ENCODE measurements around the gene CAMLG. TPM values are rescaled to one million over a fixed set of nuclear protein-coding genes. Genes with fewer than 3 reads are reported as not detected.

Gene CAMLG
- total RNA-seq, 6 donors from 2014 or later = 12.4 to 38.2 (median 20.5) TPM

- Histone ChIP-seq H3K4me1 (no peaks in the 10 kb centered on the region), H3K4me3 (no peak overlapping the region), H3K36me3 (peaks cover 25 to 96% (median 87%) of the 10 kb centered on the region in 4 donors), H3K27ac (no peak overlapping the region), H3K27me3 (no peaks in the 10 kb centered on the region), H3K9me3 (no peaks in the 10 kb centered on the region)
- TF ChIP-seq, protein P1, sequence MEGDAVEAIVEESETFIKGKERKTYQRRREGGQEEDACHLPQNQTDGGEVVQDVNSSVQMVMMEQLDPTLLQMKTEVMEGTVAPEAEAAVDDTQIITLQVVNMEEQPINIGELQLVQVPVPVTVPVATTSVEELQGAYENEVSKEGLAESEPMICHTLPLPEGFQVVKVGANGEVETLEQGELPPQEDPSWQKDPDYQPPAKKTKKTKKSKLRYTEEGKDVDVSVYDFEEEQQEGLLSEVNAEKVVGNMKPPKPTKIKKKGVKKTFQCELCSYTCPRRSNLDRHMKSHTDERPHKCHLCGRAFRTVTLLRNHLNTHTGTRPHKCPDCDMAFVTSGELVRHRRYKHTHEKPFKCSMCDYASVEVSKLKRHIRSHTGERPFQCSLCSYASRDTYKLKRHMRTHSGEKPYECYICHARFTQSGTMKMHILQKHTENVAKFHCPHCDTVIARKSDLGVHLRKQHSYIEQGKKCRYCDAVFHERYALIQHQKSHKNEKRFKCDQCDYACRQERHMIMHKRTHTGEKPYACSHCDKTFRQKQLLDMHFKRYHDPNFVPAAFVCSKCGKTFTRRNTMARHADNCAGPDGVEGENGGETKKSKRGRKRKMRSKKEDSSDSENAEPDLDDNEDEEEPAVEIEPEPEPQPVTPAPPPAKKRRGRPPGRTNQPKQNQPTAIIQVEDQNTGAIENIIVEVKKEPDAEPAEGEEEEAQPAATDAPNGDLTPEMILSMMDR (IDR thresholded peaks at IDR 0.05) = no peak
- TF ChIP-seq EP300 (IDR thresholded peaks at IDR 0.05) (no peak), POLR2AphosphoS5 (IDR thresholded peaks at IDR 0.05) (no peak), POLR2A (IDR thresholded peaks at IDR 0.05) (no peak)
- ATAC-seq (ENCODE audit: low FRiP score in 2 of 2) = no peak
- WGBS, 2 donors = 89 to 93% methylated on average over 10 of the region's 10 CpGs
- no peak for DNase-seq
Measured at GRCh38 chr5:134772461-134773125, 34.2 kb downstream of the CAMLG start.

DNA sequence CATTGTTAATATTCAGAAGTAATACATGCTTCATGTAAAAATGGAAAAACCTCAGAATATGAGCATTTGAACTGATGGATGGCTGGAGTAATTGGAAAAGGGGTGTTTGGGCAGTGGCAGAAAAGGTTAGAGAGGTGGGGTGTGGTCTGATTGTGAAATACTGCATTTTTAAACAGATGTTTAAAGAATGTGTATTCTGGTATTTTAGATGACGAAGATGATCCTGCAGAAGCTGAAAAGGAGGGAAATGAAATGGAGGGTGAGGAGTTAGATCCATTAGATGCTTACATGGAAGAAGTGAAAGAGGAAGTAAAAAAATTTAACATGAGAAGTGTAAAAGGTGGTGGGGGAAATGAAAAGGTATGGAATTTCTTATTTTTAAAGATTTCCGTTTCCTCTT lies 39.0 kb downstream of the CAMLG start:
- DNase-seq (no peak), ATAC-seq (ENCODE audit: low FRiP score in 2 of 2) (no peak)
- no peaks in the 10 kb centered on the region for H3K9me3 ChIP-seq
- H3K27me3 ChIP-seq = no peaks in the 10 kb centered on the region
- peaks cover 19 to 99% (median 78%) of the 10 kb centered on the region in 4 donors for H3K36me3 ChIP-seq
- H3K27ac ChIP-seq = no peak overlapping the region
- TF ChIP-seq POLR2AphosphoS5 (IDR thresholded peaks at IDR 0.05) (no peak), EP300 (IDR thresholded peaks at IDR 0.05) (no peak), POLR2A (IDR thresholded peaks at IDR 0.05) (no peak)
- TF ChIP-seq, protein P1 (IDR thresholded peaks at IDR 0.05) = no peak
- H3K4me1 ChIP-seq = no peaks in the 10 kb centered on the region
- no peak overlapping the region for H3K4me3 ChIP-seq
- WGBS, 2 donors = 75 to 80% methylated on average over 2 of the region's 2 CpGs

DNA sequence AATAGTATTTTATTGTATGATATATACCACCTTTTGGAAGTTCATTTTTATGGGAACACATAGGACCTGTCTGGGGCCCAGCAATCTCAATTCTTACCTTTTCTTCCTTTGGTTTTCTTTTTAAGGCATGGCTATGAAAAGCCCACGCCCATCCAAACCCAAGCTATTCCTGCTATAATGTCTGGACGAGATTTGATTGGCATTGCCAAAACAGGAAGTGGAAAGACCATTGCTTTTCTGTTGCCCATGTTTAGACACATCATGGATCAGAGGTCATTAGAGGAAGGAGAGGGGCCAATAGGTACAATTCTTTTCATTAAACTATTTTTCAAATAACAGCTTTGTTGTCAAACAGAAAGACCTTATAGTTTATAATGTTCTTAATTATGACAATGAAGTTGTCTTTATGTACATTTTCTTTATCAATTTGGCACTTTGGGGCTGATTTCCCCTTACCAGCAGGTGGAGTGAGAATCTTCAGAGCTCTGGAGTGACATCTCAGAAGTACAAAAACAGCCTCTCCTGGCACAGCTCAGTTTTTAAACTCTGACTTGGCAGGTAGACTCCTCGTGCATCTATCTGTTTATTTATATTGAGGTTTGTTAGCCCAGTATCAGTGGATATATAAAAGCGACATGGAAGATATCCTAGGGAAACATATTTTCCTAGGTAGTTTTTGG lies 46.0 kb downstream of the CAMLG start:
- 63 to 73% methylated on average over 4 of the region's 4 CpGs for WGBS, 2 donors
- TF ChIP-seq POLR2AphosphoS5 (IDR thresholded peaks at IDR 0.05) = no peak
- TF ChIP-seq EP300 (IDR thresholded peaks at IDR 0.05) = no peak
- TF ChIP-seq, protein P1 (IDR thresholded peaks at IDR 0.05) = no peak
- no peak for TF ChIP-seq POLR2A (IDR thresholded peaks at IDR 0.05)
- H3K36me3 ChIP-seq = peaks cover 42 to 96% (median 71%) of the 10 kb centered on the region in 4 donors

GRCh38 chr5:134784946-134785620 lies 46.7 kb downstream of the CAMLG start:
- Histone ChIP-seq H3K4me3 (no peak overlapping the region), H3K36me3 (peaks cover 41 to 96% (median 66%) of the 10 kb centered on the region in 4 donors), H3K27ac (no peak overlapping the region), H3K4me1 (no peaks in the 10 kb centered on the region), H3K9me3 (no peaks in the 10 kb centered on the region), H3K27me3 (no peaks in the 10 kb centered on the region)
- TF ChIP-seq EP300 (IDR thresholded peaks at IDR 0.05) (no peak), POLR2A (IDR thresholded peaks at IDR 0.05) (no peak), POLR2AphosphoS5 (IDR thresholded peaks at IDR 0.05) (no peak)
- TF ChIP-seq, protein P1 (IDR thresholded peaks at IDR 0.05) = no peak
- 83% methylated on average over 3 of the region's 3 CpGs for WGBS, 2 donors
- ATAC-seq (ENCODE audit: low FRiP score in 2 of 2) (no peak), DNase-seq (no peak)

More for the DNA sequence above, 46.0 kb downstream of the CAMLG start:
- Histone ChIP-seq H3K27ac (no peak overlapping the region), H3K9me3 (no peaks in the 10 kb centered on the region), H3K4me1 (no peaks in the 10 kb centered on the region), H3K4me3 (no peak overlapping the region), H3K27me3 (no peaks in the 10 kb centered on the region)
- DNase-seq (no peak), ATAC-seq (ENCODE audit: low FRiP score in 2 of 2) (no peak)

All from upper lobe of left lung (tissue), 6 donors.